ENCODE data around the gene DPEP2. TPM values are rescaled to one million over a fixed set of nuclear protein-coding genes. Genes with fewer than 3 reads are reported as not detected.
"Not testable (repeated sequence)": the region's sequence is repeated elsewhere in the genome, so short reads cannot be mapped to it uniquely, and the experiment has no call there.

The DPEP2 gene
- total RNA-seq, 2 donors from 2014 or later = 42.7 to 51.2 TPM

DNA sequence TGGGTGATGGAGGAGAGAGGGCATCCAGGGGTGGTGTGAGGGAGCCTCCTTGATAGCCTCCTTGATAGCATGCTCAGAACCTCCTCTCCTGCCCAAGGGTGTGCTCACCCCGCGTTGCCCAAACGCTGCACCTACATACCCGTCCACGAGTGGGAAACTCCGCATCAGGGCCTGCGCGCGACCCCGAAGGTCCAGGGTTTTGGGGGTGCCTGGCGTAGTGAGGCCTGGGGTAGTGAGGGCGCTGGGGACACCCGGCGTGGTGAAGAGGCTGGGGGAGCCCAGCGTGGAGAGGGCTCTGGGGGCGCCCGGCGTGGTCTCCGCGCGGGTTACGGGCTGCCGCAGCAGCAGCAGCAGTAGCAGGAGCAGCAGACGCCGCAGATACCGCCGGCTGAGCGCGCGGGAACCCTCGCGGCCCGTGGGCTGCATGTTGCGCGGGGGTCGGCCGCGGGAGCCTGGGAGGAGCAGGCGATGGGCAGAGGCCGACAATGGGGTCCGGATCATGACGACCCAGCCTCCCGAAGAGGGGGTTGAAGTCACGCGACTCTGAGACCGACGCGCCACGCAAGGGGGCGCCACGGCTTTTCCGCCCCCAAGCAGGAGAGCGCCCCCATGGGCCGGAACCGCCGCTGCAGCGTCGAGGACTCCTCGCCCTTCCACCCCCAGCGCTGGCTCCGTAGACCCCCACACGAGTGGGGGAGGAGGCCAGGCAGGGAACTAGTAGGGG is 19.2 kb downstream of the DPEP2 start, which contains the start of gene DPEP3:
Gene DPEP3 (minus strand): TSS at position 545 of the 724 bp plus-strand sequence. CDS start 119 bp downstream, at position 426.
- DNase-seq (no peak), ATAC-seq (no peak)
- Mint-ChIP-seq H3K4me1 (peaks cover 11% of the 10 kb centered on the region), H3K27me3 (no peaks in the 10 kb centered on the region), H3K27ac (no peak within 1 kb of the TSS), H3K36me3 (ENCODE audit: low read depth) (no peaks in the 10 kb centered on the region), H3K4me3 (no peak within 1 kb of the TSS)
- H3K9me3 ChIP-seq (ENCODE audit: control insufficient read depth, low read length, poor library complexity, severe bottlenecking) = no peaks in the 10 kb centered on the region

GRCh38 chr16:67977469-67978227 is 21.6 kb downstream of the DPEP2 start:
- no peak overlapping the region for H3K4me3 Mint-ChIP-seq
- H3K9me3 ChIP-seq (ENCODE audit: control insufficient read depth, low read length, poor library complexity, severe bottlenecking) = no peaks in the 10 kb centered on the region
- no peaks in the 10 kb centered on the region for H3K27me3 Mint-ChIP-seq
- peaks cover 2% of the 10 kb centered on the region for H3K4me1 Mint-ChIP-seq
- H3K27ac Mint-ChIP-seq = no peak overlapping the region
- no peak for ATAC-seq
- no peak for DNase-seq
- no peaks in the 10 kb centered on the region for H3K36me3 Mint-ChIP-seq (ENCODE audit: low read depth)

DNA sequence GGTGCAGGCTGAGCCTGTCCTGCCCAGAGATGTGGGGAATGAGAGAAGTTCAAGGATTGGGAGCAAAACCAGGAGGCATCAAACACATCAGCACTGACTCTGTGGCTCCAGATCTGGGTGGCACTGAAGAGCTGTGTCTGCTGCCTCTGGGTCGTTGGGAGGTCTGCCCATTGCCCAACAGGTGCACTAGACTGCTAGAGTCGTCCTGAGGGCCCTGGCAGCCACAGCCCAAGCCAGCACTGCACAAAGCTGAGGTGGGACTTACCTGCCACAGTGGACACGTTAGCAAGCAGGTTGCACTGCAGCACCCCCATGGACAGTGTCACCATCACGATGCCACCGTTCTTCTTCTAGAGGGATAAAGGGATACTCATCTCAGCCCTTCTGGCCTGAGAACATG is 22.3 kb downstream of the DPEP2 start:
- no peak overlapping the region for H3K4me3 Mint-ChIP-seq
- no peaks in the 10 kb centered on the region for H3K27me3 Mint-ChIP-seq
- no peak overlapping the region for H3K27ac Mint-ChIP-seq
- no peaks in the 10 kb centered on the region for H3K4me1 Mint-ChIP-seq
- H3K36me3 Mint-ChIP-seq (ENCODE audit: low read depth) = no peaks in the 10 kb centered on the region
- ATAC-seq = no peak
- no peak for DNase-seq
- H3K9me3 ChIP-seq (ENCODE audit: control insufficient read depth, low read length, poor library complexity, severe bottlenecking) = no peaks in the 10 kb centered on the region

- no peak overlapping the region for H3K27ac Mint-ChIP-seq
- no peak for DNase-seq
- no peaks in the 10 kb centered on the region for H3K36me3 Mint-ChIP-seq (ENCODE audit: low read depth)
- no peaks in the 10 kb centered on the region for H3K4me1 Mint-ChIP-seq
- H3K4me3 Mint-ChIP-seq = no peak overlapping the region
- no peaks in the 10 kb centered on the region for H3K27me3 Mint-ChIP-seq
- no peaks in the 10 kb centered on the region for H3K9me3 ChIP-seq (ENCODE audit: control insufficient read depth, low read length, poor library complexity, severe bottlenecking)
- no peak for ATAC-seq
Observed at GRCh38 chr16:67976205-67976604, 23.1 kb downstream of the DPEP2 start.

- H3K4me1 Mint-ChIP-seq = no peaks in the 10 kb centered on the region
- DNase-seq = no peak
- no peaks in the 10 kb centered on the region for H3K36me3 Mint-ChIP-seq (ENCODE audit: low read depth)
- H3K27ac Mint-ChIP-seq = no peak overlapping the region
- H3K27me3 Mint-ChIP-seq = no peaks in the 10 kb centered on the region
- H3K4me3 Mint-ChIP-seq = no peak overlapping the region
- no peak for ATAC-seq
- no peaks in the 10 kb centered on the region for H3K9me3 ChIP-seq (ENCODE audit: control insufficient read depth, low read length, poor library complexity, severe bottlenecking)
Observed at GRCh38 chr16:67975321-67976105, 23.8 kb downstream of the DPEP2 start.

DNA sequence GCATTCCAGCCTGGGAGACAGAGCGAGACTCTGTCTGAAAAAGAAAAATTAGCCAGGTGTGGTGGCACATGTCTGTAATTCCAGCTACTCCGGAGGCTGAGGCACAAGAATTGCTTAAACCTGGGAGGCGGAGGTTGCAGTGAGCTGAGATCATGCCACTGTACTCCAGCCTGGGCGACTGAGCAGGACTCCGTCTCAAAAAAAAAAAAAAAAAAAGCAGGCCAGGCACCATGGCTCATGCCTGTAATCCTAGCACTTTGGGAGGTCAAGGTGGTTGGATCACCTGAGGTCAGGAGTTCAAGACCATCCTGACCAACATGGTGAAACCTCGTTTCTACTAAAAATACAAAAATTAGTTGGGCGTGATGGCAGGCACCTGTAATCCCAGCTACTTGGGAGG is 27.0 kb downstream of the DPEP2 start:
- not testable (repeated sequence) for H3K36me3 Mint-ChIP-seq (ENCODE audit: low read depth); H3K27ac Mint-ChIP-seq; H3K27me3 Mint-ChIP-seq; DNase-seq; H3K4me3 Mint-ChIP-seq; H3K9me3 ChIP-seq (ENCODE audit: control insufficient read depth, low read length, poor library complexity, severe bottlenecking); ATAC-seq
- peaks cover 11% of the 10 kb centered on the region for H3K4me1 Mint-ChIP-seq

GRCh38 chr16:67971111-67971510 is 28.2 kb downstream of the DPEP2 start:
- ATAC-seq = no peak
- Mint-ChIP-seq H3K4me1 (peaks cover 15% of the 10 kb centered on the region), H3K36me3 (ENCODE audit: low read depth) (no peaks in the 10 kb centered on the region), H3K27me3 (no peaks in the 10 kb centered on the region), H3K27ac (no peak overlapping the region), H3K4me3 (peak overlapping the region; percentile 43)
- no peaks in the 10 kb centered on the region for H3K9me3 ChIP-seq (ENCODE audit: control insufficient read depth, low read length, poor library complexity, severe bottlenecking)
- DNase-seq = no peak

GRCh38 chr16:67969254-67970039 is 29.8 kb downstream of the DPEP2 start:
- DNase-seq (no peak), ATAC-seq (peak; percentile 34)
- no peaks in the 10 kb centered on the region for H3K9me3 ChIP-seq (ENCODE audit: control insufficient read depth, low read length, poor library complexity, severe bottlenecking)
- Mint-ChIP-seq H3K4me1 (peaks cover 17% of the 10 kb centered on the region), H3K27me3 (no peaks in the 10 kb centered on the region), H3K27ac (peak overlapping the region; percentile 81), H3K4me3 (peak overlapping the region; percentile 98), H3K36me3 (ENCODE audit: low read depth) (no peaks in the 10 kb centered on the region)

- no peaks in the 10 kb centered on the region for H3K9me3 ChIP-seq (ENCODE audit: control insufficient read depth, low read length, poor library complexity, severe bottlenecking)
- H3K27me3 Mint-ChIP-seq = no peaks in the 10 kb centered on the region
- ATAC-seq (peak; percentile 91), DNase-seq (peak; percentile 78 to 87 (median 87))
- H3K36me3 Mint-ChIP-seq (ENCODE audit: low read depth) = no peaks in the 10 kb centered on the region
- H3K27ac Mint-ChIP-seq = peak within 1 kb of the TSS; percentile 92
- H3K4me1 Mint-ChIP-seq = peaks cover 17% of the 10 kb centered on the region
- H3K4me3 Mint-ChIP-seq = peak within 1 kb of the TSS; percentile 98
Observed at GRCh38 chr16:67968400-67969253, 30.7 kb downstream of the DPEP2 start, which contains the start of gene SLC12A4. SLC12A4 (minus strand) TSS chr16:67968637; CDS start chr16:67968553, 84 bp downstream.

DNA sequence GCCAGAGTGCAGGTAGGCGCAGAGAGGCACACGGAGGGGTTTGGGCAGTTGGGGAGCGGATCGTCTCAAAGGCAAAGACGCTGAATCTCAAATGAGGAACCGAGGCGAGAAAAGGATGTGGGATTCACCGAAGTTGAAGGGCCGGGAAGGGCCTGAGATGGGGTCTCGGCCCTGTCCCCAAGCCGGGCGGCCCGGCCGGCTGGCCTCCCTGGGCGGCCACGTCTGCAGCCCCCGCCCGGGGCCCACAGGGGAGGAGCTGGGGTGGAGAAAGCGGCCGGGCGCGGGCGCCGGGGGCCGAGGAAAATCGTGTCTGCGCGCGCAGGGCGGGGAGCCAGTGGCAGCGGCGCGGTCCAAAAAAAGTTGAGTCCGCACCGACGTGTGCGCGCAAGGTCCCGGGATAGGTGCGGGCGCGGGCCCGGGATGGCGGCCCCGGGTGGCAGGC is 31.3 kb downstream of the DPEP2 start:
- no peaks in the 10 kb centered on the region for H3K36me3 Mint-ChIP-seq (ENCODE audit: low read depth)

DNA sequence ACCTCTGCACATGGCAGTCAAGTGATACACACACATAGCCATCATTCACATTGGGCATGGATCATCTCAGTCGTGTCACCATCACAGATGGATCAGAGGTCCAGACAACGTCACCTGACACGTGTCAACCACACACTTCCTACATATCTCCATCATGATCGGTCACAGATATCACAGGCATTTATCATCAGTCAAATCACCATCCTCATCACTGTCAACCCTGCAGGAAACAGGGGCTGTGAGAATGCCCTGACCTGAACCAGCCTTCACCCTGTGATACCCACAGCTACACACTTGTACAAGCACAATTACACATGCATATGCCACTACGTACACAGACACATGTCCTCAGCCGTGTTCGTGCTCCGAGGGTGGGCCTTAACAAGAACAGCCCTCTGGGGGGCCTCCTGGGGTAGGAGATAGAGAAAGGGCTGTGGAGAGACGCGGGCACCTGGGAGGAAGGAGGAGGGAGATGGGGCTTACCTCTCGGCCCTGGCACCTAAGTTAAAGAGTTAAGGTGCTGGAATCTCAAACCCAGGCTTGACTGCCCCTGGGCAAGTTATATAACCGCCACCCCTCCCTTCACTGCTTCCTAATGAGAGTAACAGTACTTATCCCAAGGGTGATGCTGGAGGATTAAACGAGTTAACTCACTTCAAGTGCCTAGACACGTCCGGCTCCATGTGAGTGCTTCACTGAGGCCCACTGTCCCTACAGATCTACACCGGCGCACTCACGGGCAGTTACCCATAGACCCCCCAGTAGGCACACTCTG is 31.9 kb downstream of the DPEP2 start:
- no peak for ATAC-seq
- peaks cover 20% of the 10 kb centered on the region for H3K4me1 Mint-ChIP-seq
- peak overlapping the region; percentile 98 for H3K4me3 Mint-ChIP-seq
- H3K36me3 Mint-ChIP-seq (ENCODE audit: low read depth) = no peaks in the 10 kb centered on the region
- no peak for DNase-seq
- no peaks in the 10 kb centered on the region for H3K9me3 ChIP-seq (ENCODE audit: control insufficient read depth, low read length, poor library complexity, severe bottlenecking)
- H3K27me3 Mint-ChIP-seq = no peaks in the 10 kb centered on the region
- peak overlapping the region; percentile 92 for H3K27ac Mint-ChIP-seq

More for the DNA sequence above, 31.3 kb downstream of the DPEP2 start:
- ATAC-seq (peak; percentile 16), DNase-seq (peak in 2 of 3 donors; percentile 18 to 35)
- no peaks in the 10 kb centered on the region for H3K9me3 ChIP-seq (ENCODE audit: control insufficient read depth, low read length, poor library complexity, severe bottlenecking)
- Mint-ChIP-seq H3K4me1 (peaks cover 18% of the 10 kb centered on the region), H3K27me3 (no peaks in the 10 kb centered on the region), H3K27ac (peak overlapping the region; percentile 92), H3K4me3 (peak overlapping the region; percentile 98)
